Esophagus squamous epithelium (tissue), 4 donors: Measurements from ENCODE around the gene AFF3.

Experiments
- CTCF ChIP-seq, 6 experiments: fragments of 450-650 bp in 4 of 6; fragments of 200-600 bp in 2 of 6; sonication (generic) in 2 of 6; IDR thresholded peaks; one replicate each; pipeline ENCODE4 v1.5.1; 2016 to 2019; ENCODE audit warnings: antibody characterized with exemption in 6 of 6, mild to moderate bottlenecking in 4 of 6, moderate library complexity in 4 of 6
- POLR2A ChIP-seq, 4 donors: fragments of 450-650 bp; IDR thresholded peaks; one replicate each; pipeline ENCODE4 v1.6.1; 2017; ENCODE audit warnings: antibody characterized with exemption in 4 of 4, mild to moderate bottlenecking in 4 of 4, moderate library complexity in 3 of 4

- no peak for TF ChIP-seq CTCF (IDR thresholded peaks at IDR 0.05)
- TF ChIP-seq POLR2A (IDR thresholded peaks at IDR 0.05) = no peak
Observed at GRCh38 chr2:99816908-99817307, 325.5 kb downstream of the AFF3 start.
